Measurements from ENCODE around the gene TSPAN9. TPM values are rescaled to one million over a fixed set of nuclear protein-coding genes. Genes with fewer than 3 reads are reported as not detected.
A peak's percentile ranks its signal among the peaks of the same experiment; 100 is the strongest.

TSPAN9 gene
- total RNA-seq, 1 donor from 2014 or later, result 20.5 TPM

- no peak for DNase-seq (ENCODE audit: low read depth)
- no peak overlapping the region for H3K4me3 ChIP-seq (ENCODE audit: low read depth, low read length)
- TF ChIP-seq CTCF (conservative IDR thresholded peaks at IDR 0.05; ENCODE audit: low read depth, low read length), result no peak
Observed at GRCh38 chr12:3308609-3309008, 231.4 kb downstream of the TSPAN9 start.

GRCh38 chr12:3309805-3310204, 232.6 kb downstream of the TSPAN9 start:
- TF ChIP-seq CTCF (conservative IDR thresholded peaks at IDR 0.05; ENCODE audit: low read depth, low read length), result no peak
- H3K4me3 ChIP-seq (ENCODE audit: low read depth, low read length), result no peak overlapping the region
- DNase-seq (ENCODE audit: low read depth), result no peak

- TF ChIP-seq CTCF (conservative IDR thresholded peaks at IDR 0.05; ENCODE audit: low read depth, low read length), result no peak
- no peak overlapping the region for H3K4me3 ChIP-seq (ENCODE audit: low read depth, low read length)
- no peak for DNase-seq (ENCODE audit: low read depth)
Observed at GRCh38 chr12:3310271-3311026, 233.3 kb downstream of the TSPAN9 start.

GRCh38 chr12:3311027-3311402, 233.8 kb downstream of the TSPAN9 start:
- no peak overlapping the region for H3K4me3 ChIP-seq (ENCODE audit: low read depth, low read length)
- no peak for DNase-seq (ENCODE audit: low read depth)
- TF ChIP-seq CTCF (conservative IDR thresholded peaks at IDR 0.05; ENCODE audit: low read depth, low read length), result no peak

- no peak overlapping the region for H3K4me3 ChIP-seq (ENCODE audit: low read depth, low read length)
- DNase-seq (ENCODE audit: low read depth), result no peak
- no peak for TF ChIP-seq CTCF (conservative IDR thresholded peaks at IDR 0.05; ENCODE audit: low read depth, low read length)
Observed at GRCh38 chr12:3311491-3312103, 234.4 kb downstream of the TSPAN9 start.

- no peak overlapping the region for H3K4me3 ChIP-seq (ENCODE audit: low read depth, low read length)
- TF ChIP-seq CTCF (conservative IDR thresholded peaks at IDR 0.05; ENCODE audit: low read depth, low read length), result no peak
- DNase-seq (ENCODE audit: low read depth), result peak; percentile 16
Observed at GRCh38 chr12:3313066-3313465, 235.9 kb downstream of the TSPAN9 start.
